Mesothelial cell of epicardium (in vitro differentiated cells): ENCODE measurements around the gene TANGO6. TPM values are rescaled to one million over a fixed set of nuclear protein-coding genes. Genes with fewer than 3 reads are reported as not detected.

Experiments
- DNase-seq, 2 experiments: peaks; one replicate each; pipeline ENCODE4 v3.0.0; 2021; ENCODE audit warnings: low spot score in 2 of 2; ENCODE audit not compliant: unreplicated experiment in 2 of 2
- H3K27ac Mint-ChIP-seq: 2 replicates; pipeline ENCODE4 v1.8.0; 2021; ENCODE audit warnings: mixed read lengths
- H3K27me3 Mint-ChIP-seq: 2 replicates; pipeline ENCODE4 v1.8.0; 2021; ENCODE audit warnings: low read depth, mixed read lengths
- H3K36me3 Mint-ChIP-seq: 2 replicates; pipeline ENCODE4 v1.8.0; 2021; ENCODE audit warnings: mixed read lengths
- H3K4me1 Mint-ChIP-seq: 2 replicates; pipeline ENCODE4 v1.8.0; 2021; ENCODE audit warnings: mixed read lengths
- H3K4me3 Mint-ChIP-seq: 2 replicates; pipeline ENCODE4 v1.8.0; 2021; ENCODE audit warnings: mild to moderate bottlenecking, moderate library complexity, mixed read lengths
- H3K9me3 Mint-ChIP-seq: 2 replicates; pipeline ENCODE4 v1.8.0; 2021; ENCODE audit warnings: mixed read lengths
- total RNA-seq: library from RNA; stranded (reverse); gene quantifications from 3 replicates; pipeline ENCODE4 v1.2.1, GENCODE V29; 2021
- TF ChIP-seq, protein P1 (sequence below): fragments of 200-600 bp; sonication (generic); IDR thresholded peaks from one replicate; pipeline ENCODE4 v1.5.0; 2021; ENCODE audit warnings: antibody characterized with exemption; ENCODE audit not compliant: unreplicated experiment

The TANGO6 gene
- total RNA-seq, 1 donor from 2014 or later, result 12.8 TPM

DNA sequence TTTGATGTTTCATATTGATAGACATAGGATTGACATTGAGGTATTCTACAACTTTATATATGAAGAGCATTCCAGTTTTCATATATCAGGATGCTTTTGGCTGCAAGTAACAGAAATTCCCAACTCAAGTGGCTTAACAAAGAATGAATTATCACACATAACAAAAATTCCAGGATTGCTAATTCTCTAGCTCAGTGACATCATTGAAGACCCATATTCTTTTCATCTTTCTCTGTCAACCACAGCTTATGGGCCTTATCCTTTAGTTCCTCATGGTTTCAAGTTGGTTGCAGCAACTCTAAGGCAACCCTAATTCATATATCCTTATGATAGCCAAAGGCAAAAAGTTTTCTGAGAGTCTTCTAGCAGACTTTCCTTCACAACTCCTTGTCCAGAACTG, 170.7 kb downstream of the TANGO6 start:
- H3K27ac Mint-ChIP-seq, result no peak overlapping the region
- H3K9me3 Mint-ChIP-seq, result no peaks in the 10 kb centered on the region
- no peak overlapping the region for H3K4me3 Mint-ChIP-seq
- H3K4me1 Mint-ChIP-seq, result peaks cover 3% of the 10 kb centered on the region
- DNase-seq, result no peak
- TF ChIP-seq, protein P1, sequence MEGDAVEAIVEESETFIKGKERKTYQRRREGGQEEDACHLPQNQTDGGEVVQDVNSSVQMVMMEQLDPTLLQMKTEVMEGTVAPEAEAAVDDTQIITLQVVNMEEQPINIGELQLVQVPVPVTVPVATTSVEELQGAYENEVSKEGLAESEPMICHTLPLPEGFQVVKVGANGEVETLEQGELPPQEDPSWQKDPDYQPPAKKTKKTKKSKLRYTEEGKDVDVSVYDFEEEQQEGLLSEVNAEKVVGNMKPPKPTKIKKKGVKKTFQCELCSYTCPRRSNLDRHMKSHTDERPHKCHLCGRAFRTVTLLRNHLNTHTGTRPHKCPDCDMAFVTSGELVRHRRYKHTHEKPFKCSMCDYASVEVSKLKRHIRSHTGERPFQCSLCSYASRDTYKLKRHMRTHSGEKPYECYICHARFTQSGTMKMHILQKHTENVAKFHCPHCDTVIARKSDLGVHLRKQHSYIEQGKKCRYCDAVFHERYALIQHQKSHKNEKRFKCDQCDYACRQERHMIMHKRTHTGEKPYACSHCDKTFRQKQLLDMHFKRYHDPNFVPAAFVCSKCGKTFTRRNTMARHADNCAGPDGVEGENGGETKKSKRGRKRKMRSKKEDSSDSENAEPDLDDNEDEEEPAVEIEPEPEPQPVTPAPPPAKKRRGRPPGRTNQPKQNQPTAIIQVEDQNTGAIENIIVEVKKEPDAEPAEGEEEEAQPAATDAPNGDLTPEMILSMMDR, result no peak
- no peaks in the 10 kb centered on the region for H3K36me3 Mint-ChIP-seq
- H3K27me3 Mint-ChIP-seq, result no peaks in the 10 kb centered on the region

DNA sequence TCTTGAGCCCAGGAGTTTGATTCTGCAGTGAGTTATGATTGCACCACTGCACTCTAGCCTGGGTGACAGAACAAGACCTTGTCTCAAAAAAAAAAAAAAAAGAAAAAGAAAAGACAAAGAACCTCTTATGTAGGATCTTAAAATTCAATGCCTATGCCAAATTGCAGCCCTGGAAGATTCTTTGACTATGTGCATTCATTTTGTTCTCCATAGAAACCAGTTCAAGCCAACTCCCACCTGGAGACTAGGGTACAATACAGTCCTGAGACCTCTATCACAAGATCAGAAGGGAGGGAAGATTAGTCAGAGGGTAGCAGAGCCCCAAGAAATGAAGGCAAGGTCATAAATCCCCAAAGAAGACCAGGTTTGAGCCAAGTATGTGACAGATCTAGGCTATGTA, 171.5 kb downstream of the TANGO6 start:
- no peak for DNase-seq
- Mint-ChIP-seq H3K36me3 (no peaks in the 10 kb centered on the region), H3K4me1 (peaks cover 3% of the 10 kb centered on the region), H3K9me3 (no peaks in the 10 kb centered on the region), H3K27me3 (no peaks in the 10 kb centered on the region), H3K27ac (no peak overlapping the region), H3K4me3 (no peak overlapping the region)
- TF ChIP-seq, protein P1, result no peak

DNA sequence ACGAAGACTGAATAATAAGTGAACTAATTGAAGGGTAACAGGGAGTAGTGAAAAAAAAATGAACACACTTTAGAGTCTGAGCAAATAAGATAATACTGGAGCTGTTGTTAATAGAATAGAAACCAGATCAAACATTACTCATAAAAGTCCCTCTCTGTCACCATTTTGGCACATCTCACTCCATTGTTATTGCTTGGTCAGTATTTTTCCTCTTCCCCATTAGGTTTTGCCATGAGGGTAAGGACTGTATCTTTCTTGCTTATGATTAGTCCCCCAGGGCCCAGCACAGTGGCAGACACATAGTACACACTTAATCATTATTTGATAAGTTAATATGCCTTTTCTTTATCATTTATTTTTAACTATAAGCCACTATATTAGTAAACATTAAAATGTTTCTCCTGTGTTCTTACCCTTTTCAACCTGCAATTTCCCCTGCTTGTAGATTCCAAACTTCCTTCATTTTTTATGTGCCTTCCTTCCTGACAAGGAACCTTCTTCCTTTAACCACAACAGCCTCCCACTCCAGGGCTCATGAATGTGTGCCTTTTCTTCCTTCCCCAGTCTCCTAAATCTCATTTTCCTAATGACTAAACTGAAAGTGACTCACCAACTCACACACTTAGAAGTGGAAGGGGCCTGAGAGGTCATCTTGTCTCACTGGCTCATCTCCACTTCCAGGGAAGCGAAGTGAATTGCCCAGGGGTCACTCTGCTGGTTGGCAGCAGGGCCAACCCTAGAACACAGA, 173.9 kb downstream of the TANGO6 start:
- Mint-ChIP-seq H3K4me3 (no peak overlapping the region), H3K36me3 (no peaks in the 10 kb centered on the region), H3K4me1 (peaks cover 3% of the 10 kb centered on the region), H3K27me3 (no peaks in the 10 kb centered on the region), H3K9me3 (no peaks in the 10 kb centered on the region), H3K27ac (peak overlapping the region; percentile 3)
- DNase-seq, result no peak
- TF ChIP-seq, protein P1, result no peak

DNA sequence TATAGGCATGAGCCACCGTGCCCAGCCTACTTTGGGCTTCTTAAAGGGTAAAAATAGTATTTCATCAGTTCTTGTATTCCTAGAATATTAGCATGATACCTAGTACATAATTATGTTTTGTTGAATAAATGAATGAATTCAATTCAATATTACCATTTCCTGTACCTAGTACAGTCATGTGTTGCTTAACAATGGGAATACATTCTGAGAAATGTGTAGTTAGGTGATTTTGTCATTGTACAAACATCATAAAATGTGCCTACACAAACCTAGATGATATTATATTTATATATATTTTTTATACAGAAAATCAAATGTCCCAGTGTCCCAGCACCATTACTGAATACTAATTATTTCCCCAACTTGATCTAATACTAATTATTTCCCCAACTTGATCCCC, 176.5 kb downstream of the TANGO6 start:
- Mint-ChIP-seq H3K36me3 (no peaks in the 10 kb centered on the region), H3K27me3 (no peaks in the 10 kb centered on the region), H3K4me1 (peaks cover 3% of the 10 kb centered on the region), H3K4me3 (no peak overlapping the region), H3K27ac (no peak overlapping the region), H3K9me3 (no peaks in the 10 kb centered on the region)
- DNase-seq, result no peak
- TF ChIP-seq, protein P1, result no peak

DNA sequence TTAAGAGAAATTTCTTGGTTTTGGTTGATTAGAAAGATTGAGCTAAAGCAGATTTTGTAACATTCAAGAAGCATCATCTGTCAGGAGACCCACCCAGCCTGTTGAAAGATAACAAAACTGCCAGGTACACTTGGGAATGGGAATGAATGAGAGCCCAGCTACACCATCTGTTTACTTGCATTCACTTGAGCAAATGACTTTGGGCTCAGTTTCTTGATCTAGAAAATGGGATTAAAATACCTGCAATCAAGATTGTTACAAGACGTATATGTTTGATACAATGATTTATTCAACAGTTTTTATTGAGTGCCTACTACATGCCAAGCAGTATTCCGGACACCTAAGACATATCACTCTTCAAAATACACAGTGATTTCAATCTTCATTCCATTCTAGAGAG, 185.8 kb downstream of the TANGO6 start:
- no peaks in the 10 kb centered on the region for H3K4me1 Mint-ChIP-seq
- no peak overlapping the region for H3K4me3 Mint-ChIP-seq
- TF ChIP-seq, protein P1, result no peak
- no peaks in the 10 kb centered on the region for H3K9me3 Mint-ChIP-seq
- H3K27ac Mint-ChIP-seq, result no peak overlapping the region
- no peak for DNase-seq
- no peaks in the 10 kb centered on the region for H3K36me3 Mint-ChIP-seq
- H3K27me3 Mint-ChIP-seq, result no peaks in the 10 kb centered on the region
